Fibroblast of skin of right quadriceps (primary cell): ENCODE results near the gene ARHGAP4.

ENCODE experiments used
- DNase-seq: peaks from one replicate; pipeline ENCODE4 v3.0.0-alpha.2; 2013

ARHGAP4 gene

GRCh38 chrX:153877571-153878261, 48.3 kb downstream of the ARHGAP4 start:
- no peak for DNase-seq

GRCh38 chrX:153876112-153876491, 50.0 kb downstream of the ARHGAP4 start:
- DNase-seq, result no peak

- peak; percentile 8 for DNase-seq
These were observed 50.5 kb downstream of the ARHGAP4 start for GRCh38 chrX:153875391-153876111.

GRCh38 chrX:153874366-153875125, 51.5 kb downstream of the ARHGAP4 start:
- no peak for DNase-seq

- DNase-seq, result no peak
These were observed 52.0 kb downstream of the ARHGAP4 start for GRCh38 chrX:153874085-153874365.

GRCh38 chrX:153873282-153874084, 52.6 kb downstream of the ARHGAP4 start:
- no peak for DNase-seq

GRCh38 chrX:153871946-153872878, 53.9 kb downstream of the ARHGAP4 start:
- DNase-seq, result no peak

- DNase-seq, result no peak
These were observed 54.6 kb downstream of the ARHGAP4 start for GRCh38 chrX:153871451-153871850.

- no peak for DNase-seq
These were observed 55.2 kb downstream of the ARHGAP4 start for GRCh38 chrX:153870791-153871360.

GRCh38 chrX:153870288-153870690, 55.8 kb downstream of the ARHGAP4 start:
- no peak for DNase-seq

- no peak for DNase-seq
These were observed 56.4 kb downstream of the ARHGAP4 start for GRCh38 chrX:153869473-153870287.

- no peak for DNase-seq
These were observed 57.2 kb downstream of the ARHGAP4 start for GRCh38 chrX:153868576-153869472.

GRCh38 chrX:153867671-153868070, 58.4 kb downstream of the ARHGAP4 start:
- DNase-seq, result no peak

- DNase-seq, result no peak
These were observed 58.9 kb downstream of the ARHGAP4 start for GRCh38 chrX:153867139-153867538.

GRCh38 chrX:153866302-153867019, 59.6 kb downstream of the ARHGAP4 start:
- no peak for DNase-seq

GRCh38 chrX:153865685-153866084, 60.4 kb downstream of the ARHGAP4 start:
- no peak for DNase-seq

- DNase-seq, result no peak
These were observed 60.8 kb downstream of the ARHGAP4 start for GRCh38 chrX:153865321-153865580.

GRCh38 chrX:153864561-153865320, 61.3 kb downstream of the ARHGAP4 start:
- no peak for DNase-seq
